Fibroblast of pulmonary artery (primary cell): ENCODE measurements around the gene SPRR3.
A peak's percentile ranks its signal among the peaks of the same experiment; 100 is the strongest.

Source experiments
- DNase-seq: peaks from one replicate; pipeline ENCODE4 v3.0.0-alpha.2; 2010; ENCODE audit warnings: low read depth
- H3K4me3 ChIP-seq: replicated peaks from 2 replicates; pipeline ENCODE4 v1.5.1; 2011; ENCODE audit warnings: low read depth, mild to moderate bottlenecking, control low read depth, low read length, moderate library complexity
- CTCF ChIP-seq: IDR thresholded peaks from 2 replicates; pipeline ENCODE4 v1.5.1; 2011; ENCODE audit warnings: mild to moderate bottlenecking, control low read depth, low read length, inconsistent platforms; ENCODE audit errors: missing control alignments

Gene SPRR3

GRCh38 chr1:153025797-153026196 lies 24.2 kb downstream of the SPRR3 start:
- no peak for TF ChIP-seq CTCF
- no peak for DNase-seq
- no peak overlapping the region for H3K4me3 ChIP-seq

GRCh38 chr1:153028766-153029165 lies 27.2 kb downstream of the SPRR3 start:
- no peak for DNase-seq
- no peak overlapping the region for H3K4me3 ChIP-seq
- TF ChIP-seq CTCF, result no peak

- no peak within 1 kb of the TSS for H3K4me3 ChIP-seq
- TF ChIP-seq CTCF, result no peak
- no peak for DNase-seq
Observed at GRCh38 chr1:153030895-153031294, 29.3 kb downstream of the SPRR3 start, which contains the start of gene SPRR1B. Gene SPRR1B (plus strand): TSS chr1:153031203. CDS start chr1:153032346, 1,143 bp downstream.

- H3K4me3 ChIP-seq, result no peak overlapping the region
- no peak for TF ChIP-seq CTCF
- DNase-seq, result no peak
Observed at GRCh38 chr1:153032073-153032472, 30.5 kb downstream of the SPRR3 start.

- no peak for TF ChIP-seq CTCF
- H3K4me3 ChIP-seq, result no peak overlapping the region
- DNase-seq, result peak; percentile 11
Observed at GRCh38 chr1:153032677-153033308, 31.2 kb downstream of the SPRR3 start.

- no peak overlapping the region for H3K4me3 ChIP-seq
- DNase-seq, result no peak
- TF ChIP-seq CTCF, result no peak
Observed at GRCh38 chr1:153035211-153035610, 33.7 kb downstream of the SPRR3 start.
